Hepatic stellate cell (primary cell): ENCODE measurements around the gene NFATC2.
A peak's percentile ranks its signal among the peaks of the same experiment; 100 is the strongest.
"Not testable (repeated sequence)": the region's sequence is repeated elsewhere in the genome, so short reads cannot be mapped to it uniquely, and the experiment has no call there.

ENCODE experiments used
- DNase-seq: peaks from one replicate; pipeline ENCODE4 v3.0.0; 2011; ENCODE audit warnings: low spot score

The NFATC2 gene

DNA sequence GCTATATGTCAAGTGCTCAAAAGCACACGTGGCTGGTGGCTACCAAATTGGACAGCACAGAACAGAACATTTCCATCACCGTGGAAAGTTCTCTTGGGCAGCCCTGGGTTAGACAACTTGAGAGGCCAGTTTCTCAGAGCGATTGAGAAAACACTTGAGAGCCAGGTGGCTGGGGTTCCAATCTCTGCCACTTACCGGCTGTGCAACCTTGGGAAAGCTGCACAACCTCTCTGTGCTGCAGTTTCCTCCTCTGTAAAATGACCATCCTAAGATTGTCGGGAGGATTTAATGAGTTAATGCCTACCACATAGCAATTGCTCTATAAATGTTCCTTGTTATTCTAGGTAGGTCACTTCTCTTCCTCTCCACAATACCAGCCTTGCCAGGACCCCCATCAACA lies 25.1 kb upstream of the NFATC2 start:
- no peak for DNase-seq

DNA sequence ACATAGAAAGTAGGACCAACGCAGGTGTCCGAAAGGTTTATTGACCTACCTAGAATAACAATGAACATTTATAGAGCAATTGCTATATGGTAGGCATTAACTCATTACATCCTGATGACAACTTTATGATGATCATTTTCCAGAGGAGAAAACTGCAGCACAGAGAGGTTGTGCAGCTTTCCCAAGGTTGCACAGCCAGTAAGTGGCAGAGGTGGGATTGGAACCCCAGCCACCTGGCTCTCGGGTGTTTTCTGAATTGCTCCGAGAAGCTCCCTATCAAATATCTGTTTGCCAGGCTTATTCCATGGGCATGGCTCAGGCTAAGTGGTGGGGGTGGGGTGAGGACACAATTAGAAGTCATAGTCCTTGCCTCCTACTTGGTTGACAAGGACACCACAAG lies 24.1 kb upstream of the NFATC2 start:
- DNase-seq, result no peak

GRCh38 chr20:51565298-51566144 lies 23.0 kb upstream of the NFATC2 start:
- DNase-seq, result peak; percentile 60

GRCh38 chr20:51563486-51564332 lies 21.2 kb upstream of the NFATC2 start:
- peak; percentile 73 for DNase-seq

DNA sequence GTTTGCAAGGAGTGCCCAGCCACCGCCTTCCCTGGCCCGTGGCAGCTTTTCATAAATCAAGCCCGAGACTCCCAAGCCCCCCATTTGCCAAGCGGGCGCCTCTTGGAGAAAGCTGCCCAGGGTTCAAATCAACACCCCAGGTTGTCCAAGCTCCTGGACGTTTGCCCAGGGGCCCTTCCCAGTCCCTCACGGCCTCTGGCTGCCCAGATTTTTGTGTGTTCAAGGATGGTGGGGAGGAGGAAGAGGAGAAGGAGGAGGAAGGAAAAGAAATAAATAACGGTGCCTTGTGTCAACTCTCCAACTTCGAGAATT lies 20.6 kb upstream of the NFATC2 start:
- no peak for DNase-seq

DNA sequence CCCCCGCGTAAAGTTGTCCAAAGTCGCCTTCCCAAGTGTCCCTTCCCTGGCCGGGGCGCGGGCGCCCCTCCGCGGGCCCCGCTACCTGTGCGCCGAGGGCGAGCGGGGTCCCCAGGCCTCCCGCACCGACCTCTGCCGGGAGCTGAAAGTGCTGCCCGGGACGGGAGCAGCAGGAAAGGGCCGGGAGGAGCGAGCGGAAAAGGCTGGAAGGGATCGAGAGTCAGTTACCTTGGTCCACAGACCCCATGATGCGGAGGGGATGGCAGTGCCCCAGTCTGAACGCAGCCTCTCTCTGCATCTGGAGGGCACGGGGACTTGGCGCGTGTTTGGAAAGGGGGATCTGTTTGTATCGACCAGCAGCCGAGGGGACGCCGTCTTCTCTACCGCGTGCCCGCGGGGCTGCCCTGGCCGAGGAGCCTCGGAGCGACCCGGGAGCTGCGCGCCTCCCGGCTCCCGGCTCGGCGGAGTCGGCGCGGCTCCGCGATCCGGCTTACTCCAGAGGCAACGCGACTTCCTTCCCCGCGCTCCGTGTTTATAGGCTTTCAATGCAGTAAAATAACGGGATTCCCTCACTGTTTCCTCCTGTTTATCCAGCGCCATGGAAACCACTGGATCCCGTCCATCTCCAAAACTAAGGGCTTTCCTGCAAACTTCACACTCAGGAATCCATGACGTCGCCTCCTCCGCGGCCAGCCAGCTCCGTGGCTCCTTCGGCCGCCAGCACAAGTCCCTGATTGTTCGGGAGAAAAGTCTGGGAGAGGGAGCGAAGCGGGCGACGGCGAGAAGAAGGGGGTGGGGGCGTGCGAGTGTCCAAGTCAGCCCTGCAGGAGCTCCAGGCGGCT lies 20.0 kb upstream of the NFATC2 start:
- peak; percentile 89 for DNase-seq

GRCh38 chr20:51562027-51562331 lies 19.5 kb upstream of the NFATC2 start:
- DNase-seq, result no peak

DNA sequence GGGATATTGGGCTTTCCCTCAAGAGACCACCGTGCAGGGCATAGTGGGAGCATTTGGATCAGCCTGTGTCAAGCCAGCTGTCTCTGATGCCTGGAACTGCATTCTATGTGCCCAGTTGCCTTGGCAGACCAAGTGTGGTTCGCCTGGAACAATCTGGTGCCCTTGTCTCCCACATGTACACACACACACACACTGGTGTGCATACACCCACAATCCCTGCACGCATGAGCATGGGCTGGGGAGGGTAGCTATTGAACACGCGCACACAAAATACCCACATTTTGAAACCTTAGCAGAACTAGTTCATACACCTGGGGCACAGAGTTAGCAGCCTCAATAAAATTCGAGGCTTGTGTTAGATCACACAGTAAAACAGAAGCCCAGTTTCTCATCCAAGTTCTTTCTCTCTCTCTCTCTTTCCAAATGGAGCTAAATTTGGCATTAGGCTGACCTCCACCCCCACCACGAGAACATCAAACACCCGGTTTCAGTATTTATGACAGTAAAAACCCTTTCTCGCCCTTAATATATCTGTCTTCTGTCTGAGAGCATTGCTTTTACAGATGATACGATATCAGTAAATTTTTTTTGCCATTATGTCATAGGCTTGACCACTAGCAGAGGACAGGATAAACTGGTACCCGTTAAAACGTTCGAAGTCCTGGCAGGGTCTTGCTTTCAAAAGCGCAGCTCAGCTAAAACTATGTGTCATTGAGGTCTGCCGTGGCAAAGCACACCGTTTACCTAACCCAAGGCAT lies 18.2 kb upstream of the NFATC2 start:
- no peak for DNase-seq

- no peak for DNase-seq
Measured at GRCh38 chr20:51560042-51560441, 17.5 kb upstream of the NFATC2 start.

- no peak for DNase-seq
Measured at GRCh38 chr20:51554538-51555165, 12.1 kb upstream of the NFATC2 start.

GRCh38 chr20:51553897-51554486 lies 11.5 kb upstream of the NFATC2 start:
- DNase-seq, result no peak

GRCh38 chr20:51551186-51551585 lies 8.7 kb upstream of the NFATC2 start:
- DNase-seq, result no peak

GRCh38 chr20:51549474-51549873 lies 7.0 kb upstream of the NFATC2 start:
- no peak for DNase-seq

DNA sequence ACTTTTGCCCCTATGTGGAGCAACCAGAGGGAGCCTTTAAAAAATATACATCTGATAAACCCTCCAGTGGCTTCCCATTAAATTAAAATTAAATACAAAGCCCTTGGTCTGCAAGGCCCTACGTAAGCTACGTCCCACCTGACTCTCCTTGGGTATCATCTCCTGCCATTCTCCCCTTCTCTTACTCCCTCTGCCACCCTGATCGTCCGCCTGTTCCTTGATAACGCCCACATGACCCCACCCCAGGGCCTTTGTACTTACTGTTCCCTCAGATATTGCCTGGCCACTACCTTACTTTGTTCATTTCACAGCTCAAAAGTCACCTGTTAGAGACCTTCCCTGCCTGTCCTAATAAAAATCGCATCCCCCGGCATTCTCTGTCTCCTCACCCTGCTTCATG lies 5.4 kb upstream of the NFATC2 start:
- DNase-seq, result no peak

DNA sequence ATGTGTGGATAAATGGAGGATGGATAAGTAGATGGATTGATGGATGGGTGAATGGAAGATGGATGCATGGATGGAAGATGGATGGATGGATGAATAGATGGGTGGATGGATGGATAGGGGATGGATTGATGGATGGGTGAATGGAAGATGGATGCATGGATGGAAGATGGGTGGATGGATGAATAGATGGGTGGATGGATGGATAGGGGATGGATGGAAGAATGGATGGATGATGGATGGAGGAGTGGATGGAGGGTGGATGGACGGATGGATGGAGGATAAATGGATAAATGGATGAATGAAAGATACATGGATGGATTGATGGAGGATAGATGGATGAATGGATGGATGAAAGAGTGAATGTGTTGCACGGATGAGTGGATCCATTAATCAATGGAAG lies 3.0 kb upstream of the NFATC2 start:
- DNase-seq, result no peak

GRCh38 chr20:51543422-51543788 lies 886 bp upstream of the NFATC2 start:
- no peak for DNase-seq

GRCh38 chr20:51542033-51542570 lies 417 bp downstream of the NFATC2 start:
- DNase-seq, result no peak

DNA sequence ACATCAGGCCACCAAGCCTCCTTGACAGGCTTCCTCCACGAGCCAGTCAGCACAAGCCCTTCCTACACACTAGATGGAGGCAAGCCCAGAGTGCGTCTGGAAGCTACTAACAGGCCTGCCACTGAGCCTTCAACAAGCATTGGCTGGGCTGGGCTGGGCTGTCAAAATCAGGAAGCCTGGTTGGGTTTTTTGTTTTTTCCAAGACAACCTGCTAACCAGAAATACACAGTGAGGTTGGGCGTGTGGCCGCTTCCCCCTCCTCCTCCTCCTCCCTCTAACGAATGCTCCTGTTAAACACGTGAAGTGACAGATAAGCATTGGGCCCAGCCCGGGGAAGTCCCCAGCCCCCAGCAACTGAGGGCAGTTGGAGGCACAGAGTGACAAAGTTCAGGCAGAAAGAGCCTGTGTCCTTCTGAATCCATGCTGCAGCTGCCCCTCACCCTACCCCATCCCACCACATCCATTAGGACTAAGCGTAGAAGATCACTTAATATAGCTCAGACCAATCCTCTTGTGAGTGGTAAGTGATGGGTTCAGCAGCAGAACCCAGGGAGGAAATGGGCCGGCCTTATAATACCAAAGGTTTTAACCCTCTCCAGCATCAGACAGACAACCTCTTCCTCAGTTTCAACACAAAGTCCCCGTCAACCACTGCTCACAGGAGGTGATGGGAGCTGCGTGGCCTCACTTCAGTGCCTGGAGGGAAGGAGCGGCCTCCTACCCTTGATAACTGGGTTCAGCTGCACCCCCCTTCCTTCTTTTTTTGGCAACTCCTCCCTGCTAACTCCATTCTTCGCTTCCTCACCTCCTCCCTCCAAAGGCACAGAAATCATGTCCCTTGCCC lies 1.1 kb downstream of the NFATC2 start:
- DNase-seq, result peak; percentile 74

DNA sequence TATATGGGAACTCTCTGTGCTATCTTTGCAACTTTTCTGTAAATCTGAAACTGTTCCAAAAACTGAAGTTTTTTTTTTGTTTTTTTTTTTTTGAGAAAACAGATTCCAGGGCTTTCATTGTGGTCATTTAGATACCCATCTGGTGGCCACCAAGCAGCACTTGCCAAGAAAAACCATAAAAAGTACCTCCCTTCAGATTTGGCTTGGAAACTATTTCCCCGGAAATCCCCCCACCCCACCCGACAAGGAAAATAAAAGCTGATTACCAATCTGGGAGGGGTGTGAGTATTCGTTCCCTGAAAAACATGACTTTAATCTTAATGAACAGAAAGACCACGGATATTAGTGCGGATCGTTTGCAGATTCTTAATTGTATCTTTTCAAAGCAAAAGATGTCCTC lies 1.9 kb downstream of the NFATC2 start:
- DNase-seq, result no peak

GRCh38 chr20:51540074-51540473 lies 2.4 kb downstream of the NFATC2 start:
- not testable (repeated sequence) for DNase-seq
